Lower leg skin (tissue), 4 donors: ENCODE data around the gene PZP. TPM values are rescaled to one million over a fixed set of nuclear protein-coding genes. Genes with fewer than 3 reads are reported as not detected.

Experiments
- DNase-seq, 2 donors: peaks; one replicate each; pipeline ENCODE4 v3.0.0-alpha.2; 2019; ENCODE audit warnings: low spot score in 2 of 2
- H3K4me3 ChIP-seq: fragments of 200-600 bp; sonication (generic); 2 replicates; pipeline ENCODE4 v1.5.1; 2017; ENCODE audit warnings: mild to moderate bottlenecking, low read depth; ENCODE audit not compliant: poor library complexity, severe bottlenecking
- CTCF ChIP-seq, 3 donors: fragments of 450-650 bp; IDR thresholded peaks; one replicate each; pipeline ENCODE4 v1.5.1; 2016; ENCODE audit warnings: antibody characterized with exemption in 3 of 3, mild to moderate bottlenecking in 3 of 3, moderate library complexity in 2 of 3
- POLR2A ChIP-seq, 2 donors: fragments of 450-650 bp; IDR thresholded peaks; one replicate each; pipeline ENCODE4 v1.6.1; 2016 to 2017; ENCODE audit warnings: antibody characterized with exemption in 2 of 2, mild to moderate bottlenecking in 1 of 2, moderate library complexity in 1 of 2
- WGBS, 2 donors: methylation state at CpG; one replicate each; pipeline ENCODE4 v1.1.5; 2018; 5-methylcytosine and 5-hydroxymethylcytosine counted together
- intact Hi-C: fragments of 100-400 bp; cut with DNase I; formaldehyde crosslinking; loops from one replicate; pipeline ENCODE4 v1.15.0; 2023; ENCODE audit warnings: low total_unique reads
- total RNA-seq, 4 donors: library from RNA; depleted of rRNA; stranded (reverse); fragments of >200 nt; gene quantifications; one replicate each; pipeline ENCODE4 v1.1.0, GENCODE V29; 2016

Gene PZP
- total RNA-seq, 4 donors from 2014 or later, result not detected

GRCh38 chr12:9118158-9118557 lies 90.0 kb downstream of the PZP start:
- no peak for TF ChIP-seq CTCF (IDR thresholded peaks at IDR 0.05)
- no peak for TF ChIP-seq POLR2A (IDR thresholded peaks at IDR 0.05)
- H3K4me3 ChIP-seq, result no peak overlapping the region
- DNase-seq, result peak in 1 of 2 donors; percentile 47
- intact Hi-C loops, result no loop called here
- WGBS, 2 donors, result 46 to 55% methylated on average over 3 of the region's 3 CpGs

- 52 to 58% methylated on average over 9 of the region's 9 CpGs for WGBS, 2 donors
- H3K4me3 ChIP-seq, result no peak within 1 kb of the TSS
- intact Hi-C loops, result no loop called here
- TF ChIP-seq CTCF (IDR thresholded peaks at IDR 0.05) (no peak), POLR2A (IDR thresholded peaks at IDR 0.05) (no peak)
- no peak for DNase-seq
Measured at GRCh38 chr12:9115731-9116559, 92.2 kb downstream of the PZP start, which contains the start of gene A2M. A2M (minus strand) TSS chr12:9115919; CDS start chr12:9115849, 70 bp downstream.

- no peak overlapping the region for H3K4me3 ChIP-seq
- TF ChIP-seq POLR2A (IDR thresholded peaks at IDR 0.05) (no peak), CTCF (IDR thresholded peaks at IDR 0.05) (no peak)
- no peak for DNase-seq
- intact Hi-C loops, result no loop called here
Measured at GRCh38 chr12:9114946-9115345, 93.2 kb downstream of the PZP start.

- intact Hi-C loops, result no loop called here
- no peak for TF ChIP-seq POLR2A (IDR thresholded peaks at IDR 0.05)
- TF ChIP-seq CTCF (IDR thresholded peaks at IDR 0.05), result no peak
- no peak overlapping the region for H3K4me3 ChIP-seq
- WGBS, 2 donors, result 81 to 85% methylated on average over 1 of the region's 1 CpG
- DNase-seq, result no peak
Measured at GRCh38 chr12:9113987-9114309, 94.2 kb downstream of the PZP start.

GRCh38 chr12:9113296-9113986 lies 94.8 kb downstream of the PZP start:
- WGBS, 2 donors, result 77 to 87% methylated on average over 7 of the region's 7 CpGs
- intact Hi-C loops, result no loop called here
- H3K4me3 ChIP-seq, result no peak overlapping the region
- TF ChIP-seq CTCF (IDR thresholded peaks at IDR 0.05) (no peak), POLR2A (IDR thresholded peaks at IDR 0.05) (no peak)
- DNase-seq, result no peak
